ENCODE results near the gene MYH9. TPM values are rescaled to one million over a fixed set of nuclear protein-coding genes. Genes with fewer than 3 reads are reported as not detected.
A peak's percentile ranks its signal among the peaks of the same experiment; 100 is the strongest.

MYH9 gene
- polyA plus RNA-seq, 1 experiment: 338 TPM

DNA sequence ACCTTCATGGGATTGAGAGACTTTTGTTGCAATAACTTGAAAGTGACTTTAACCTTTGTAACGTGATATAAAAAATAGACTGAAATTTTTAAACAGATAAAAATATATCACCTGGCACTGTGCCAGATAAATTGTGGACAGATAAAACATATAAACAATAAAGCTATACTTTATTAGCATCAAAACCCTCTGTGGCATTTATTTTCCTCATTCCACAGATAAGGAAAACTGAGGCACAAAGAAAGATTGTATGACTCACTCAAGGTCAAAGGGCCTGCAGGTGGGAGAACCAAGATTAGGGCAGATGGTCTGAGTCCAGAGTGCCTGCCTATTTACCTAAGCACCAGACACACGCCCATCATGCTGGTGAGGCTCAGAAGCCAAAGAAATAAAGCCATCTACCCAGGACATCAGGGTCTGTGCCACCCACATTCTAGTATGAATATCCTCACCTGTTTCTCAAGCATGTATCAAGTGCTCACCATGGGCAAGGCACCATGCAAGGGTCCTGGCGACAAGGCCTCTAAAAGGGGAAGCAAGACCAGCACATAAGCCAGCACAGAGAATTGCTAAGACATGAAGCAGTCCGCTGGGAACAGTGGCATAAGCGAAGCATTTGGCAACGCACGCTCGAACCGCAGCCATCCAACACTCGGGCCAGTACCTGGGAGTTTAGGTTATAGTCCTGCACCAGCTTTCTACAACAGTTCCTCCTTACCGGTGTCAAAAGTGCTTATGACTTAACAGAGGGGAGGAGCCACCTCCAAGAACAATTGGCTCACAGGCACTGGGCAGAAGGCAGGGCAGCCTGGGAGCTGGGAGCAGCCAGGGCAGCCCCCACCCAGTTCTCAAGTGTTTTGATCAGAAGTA, 17.6 kb downstream of the MYH9 start:
- H3K9me3 ChIP-seq (ENCODE audit: control insufficient read depth, insufficient read depth, low read length): no peaks in the 10 kb centered on the region
- TF ChIP-seq, protein P1, sequence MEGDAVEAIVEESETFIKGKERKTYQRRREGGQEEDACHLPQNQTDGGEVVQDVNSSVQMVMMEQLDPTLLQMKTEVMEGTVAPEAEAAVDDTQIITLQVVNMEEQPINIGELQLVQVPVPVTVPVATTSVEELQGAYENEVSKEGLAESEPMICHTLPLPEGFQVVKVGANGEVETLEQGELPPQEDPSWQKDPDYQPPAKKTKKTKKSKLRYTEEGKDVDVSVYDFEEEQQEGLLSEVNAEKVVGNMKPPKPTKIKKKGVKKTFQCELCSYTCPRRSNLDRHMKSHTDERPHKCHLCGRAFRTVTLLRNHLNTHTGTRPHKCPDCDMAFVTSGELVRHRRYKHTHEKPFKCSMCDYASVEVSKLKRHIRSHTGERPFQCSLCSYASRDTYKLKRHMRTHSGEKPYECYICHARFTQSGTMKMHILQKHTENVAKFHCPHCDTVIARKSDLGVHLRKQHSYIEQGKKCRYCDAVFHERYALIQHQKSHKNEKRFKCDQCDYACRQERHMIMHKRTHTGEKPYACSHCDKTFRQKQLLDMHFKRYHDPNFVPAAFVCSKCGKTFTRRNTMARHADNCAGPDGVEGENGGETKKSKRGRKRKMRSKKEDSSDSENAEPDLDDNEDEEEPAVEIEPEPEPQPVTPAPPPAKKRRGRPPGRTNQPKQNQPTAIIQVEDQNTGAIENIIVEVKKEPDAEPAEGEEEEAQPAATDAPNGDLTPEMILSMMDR (IDR thresholded peaks at IDR 0.05; ENCODE audit: low read depth, low read length): no peak
- POLR2A ChIA-PET: interaction anchor here (0.6 to 1.3 kb wide), 7 partner anchors 8 to 75 kb away, joined by 3 to 15 read pairs (median 3); partner anchors contain the start of gene MYH9
- DNase-seq (ENCODE audit: low read depth, low spot score): no peak
- H3K27me3 ChIP-seq (ENCODE audit: control insufficient read depth, insufficient read depth, low read length): no peaks in the 10 kb centered on the region
- CTCF ChIA-PET: interaction anchor here (1.8 kb wide), 1 partner anchor 69 kb away, joined by 4 read pairs; no protein-coding TSS in a partner anchor
- peak overlapping the region; percentile 35 for H3K4me3 ChIP-seq (ENCODE audit: low read depth, low read length)
- peak overlapping the region; percentile 57 for H3K27ac ChIP-seq (ENCODE audit: low read depth, low read length)

- POLR2A ChIA-PET: interaction anchor here (0.6 to 2.0 kb wide), 5 partner anchors 8 to 101 kb away, joined by 3 to 5 read pairs (median 3); no protein-coding TSS in a partner anchor
- Histone ChIP-seq H3K4me3 (ENCODE audit: low read depth, low read length) (peak overlapping the region; percentile 38), H3K9me3 (ENCODE audit: control insufficient read depth, insufficient read depth, low read length) (no peaks in the 10 kb centered on the region), H3K27me3 (ENCODE audit: control insufficient read depth, insufficient read depth, low read length) (no peaks in the 10 kb centered on the region), H3K27ac (ENCODE audit: low read depth, low read length) (peak overlapping the region; percentile 86)
- TF ChIP-seq, protein P1 (IDR thresholded peaks at IDR 0.05; ENCODE audit: low read depth, low read length): no peak
- DNase-seq (ENCODE audit: low read depth, low spot score): no peak
- CTCF ChIA-PET: no interaction called here
These were observed 18.5 kb downstream of the MYH9 start for GRCh38 chr22:36369004-36369921.

- Histone ChIP-seq H3K9me3 (ENCODE audit: control insufficient read depth, insufficient read depth, low read length) (no peaks in the 10 kb centered on the region), H3K27me3 (ENCODE audit: control insufficient read depth, insufficient read depth, low read length) (no peaks in the 10 kb centered on the region), H3K27ac (ENCODE audit: low read depth, low read length) (peak overlapping the region; percentile 86), H3K4me3 (ENCODE audit: low read depth, low read length) (peak overlapping the region; percentile 38)
- CTCF ChIA-PET: no interaction called here
- POLR2A ChIA-PET: interaction anchor here (0.5 to 4.2 kb wide), 6 partner anchors 10 to 102 kb away, joined by 3 to 30 read pairs (median 4); no protein-coding TSS in a partner anchor
- TF ChIP-seq, protein P1 (IDR thresholded peaks at IDR 0.05; ENCODE audit: low read depth, low read length): 0 out of 2 replicates have a peak, but pooled peaks have one; percentile 3
- peak; percentile 63 for DNase-seq (ENCODE audit: low read depth, low spot score)
These were observed 19.3 kb downstream of the MYH9 start for GRCh38 chr22:36368359-36368983.

DNA sequence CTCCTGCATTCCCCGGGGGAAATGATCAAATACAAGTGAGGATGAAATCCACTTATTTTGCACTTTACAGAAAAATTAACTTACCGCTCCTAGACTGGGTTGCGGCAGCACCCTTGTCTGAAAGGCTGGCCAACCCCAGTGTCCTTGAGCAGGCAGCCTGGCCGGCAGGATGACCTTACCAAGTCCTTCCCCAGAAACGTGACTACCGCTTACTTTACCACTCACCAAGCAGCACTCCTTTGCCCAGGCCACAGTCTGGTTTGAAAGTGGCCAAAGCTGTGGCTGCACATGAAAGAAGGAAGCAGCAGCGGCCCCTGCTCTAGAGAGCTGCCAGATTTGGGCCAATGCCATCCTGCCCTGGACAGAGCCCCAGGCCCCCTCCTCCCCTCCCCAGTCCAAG, 20.3 kb downstream of the MYH9 start:
- TF ChIP-seq, protein P1 (IDR thresholded peaks at IDR 0.05; ENCODE audit: low read depth, low read length): no peak

More for the DNA sequence above, 20.3 kb downstream of the MYH9 start:
- H3K27me3 ChIP-seq (ENCODE audit: control insufficient read depth, insufficient read depth, low read length): no peaks in the 10 kb centered on the region
- no peak for DNase-seq (ENCODE audit: low read depth, low spot score)
- H3K27ac ChIP-seq (ENCODE audit: low read depth, low read length): peak overlapping the region; percentile 86
- H3K4me3 ChIP-seq (ENCODE audit: low read depth, low read length): peak overlapping the region; percentile 22
- ChIA-PET CTCF (no interaction called here), POLR2A (interaction anchor here (0.5 to 4.2 kb wide), 6 partner anchors 11 to 103 kb away, joined by 3 to 30 read pairs (median 5); partner anchors contain the start of gene MYH9)
- no peaks in the 10 kb centered on the region for H3K9me3 ChIP-seq (ENCODE audit: control insufficient read depth, insufficient read depth, low read length)

Data from AG04450 (cell line).